Subcutaneous adipose tissue (tissue), 4 donors: Measurements from ENCODE around the gene KLHDC7A. TPM values are rescaled to one million over a fixed set of nuclear protein-coding genes. Genes with fewer than 3 reads are reported as not detected.

ENCODE experiments used
- CTCF ChIP-seq: fragments of 450-650 bp; IDR thresholded peaks from one replicate; pipeline ENCODE4 v1.5.1; 2016; ENCODE audit warnings: low read depth, mild to moderate bottlenecking, control low read depth, antibody characterized with exemption, moderate library complexity
- total RNA-seq, 4 donors: library from RNA; depleted of rRNA; stranded (reverse); fragments of >200 nt; gene quantifications; one replicate each; pipeline ENCODE4 v1.1.0, GENCODE V29; 2016

KLHDC7A gene
- total RNA-seq, 4 donors from 2014 or later = 0.22 to 4.7 (median 1.3) TPM; not detected in 1

DNA sequence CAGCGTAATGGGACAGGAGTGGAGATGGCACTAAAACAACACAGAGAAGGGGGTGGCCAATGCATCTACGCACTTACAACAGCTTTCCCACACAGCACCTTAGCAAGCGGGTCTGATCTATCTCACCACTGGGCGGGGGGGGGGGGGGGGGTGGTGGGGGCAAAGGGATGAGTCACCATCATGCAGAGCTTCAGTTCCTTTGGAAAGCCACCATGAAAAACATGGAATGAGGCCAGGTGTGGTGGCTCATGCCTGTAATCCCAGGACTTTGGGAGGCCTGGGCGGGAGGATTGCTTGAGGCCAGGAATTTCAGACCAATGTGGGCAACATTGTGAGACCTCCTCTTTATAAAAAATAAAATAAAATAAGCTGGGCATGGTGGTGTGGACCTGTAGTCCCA lies 47.2 kb downstream of the KLHDC7A start:
- no peak for TF ChIP-seq CTCF

GRCh38 chr1:18528616-18529015 lies 47.9 kb downstream of the KLHDC7A start:
- TF ChIP-seq CTCF = no peak

GRCh38 chr1:18529714-18530113 lies 49.0 kb downstream of the KLHDC7A start:
- TF ChIP-seq CTCF = no peak

- TF ChIP-seq CTCF = no peak
Measured at GRCh38 chr1:18530587-18531502, 50.1 kb downstream of the KLHDC7A start.

GRCh38 chr1:18531503-18531845 lies 50.7 kb downstream of the KLHDC7A start:
- TF ChIP-seq CTCF = no peak

DNA sequence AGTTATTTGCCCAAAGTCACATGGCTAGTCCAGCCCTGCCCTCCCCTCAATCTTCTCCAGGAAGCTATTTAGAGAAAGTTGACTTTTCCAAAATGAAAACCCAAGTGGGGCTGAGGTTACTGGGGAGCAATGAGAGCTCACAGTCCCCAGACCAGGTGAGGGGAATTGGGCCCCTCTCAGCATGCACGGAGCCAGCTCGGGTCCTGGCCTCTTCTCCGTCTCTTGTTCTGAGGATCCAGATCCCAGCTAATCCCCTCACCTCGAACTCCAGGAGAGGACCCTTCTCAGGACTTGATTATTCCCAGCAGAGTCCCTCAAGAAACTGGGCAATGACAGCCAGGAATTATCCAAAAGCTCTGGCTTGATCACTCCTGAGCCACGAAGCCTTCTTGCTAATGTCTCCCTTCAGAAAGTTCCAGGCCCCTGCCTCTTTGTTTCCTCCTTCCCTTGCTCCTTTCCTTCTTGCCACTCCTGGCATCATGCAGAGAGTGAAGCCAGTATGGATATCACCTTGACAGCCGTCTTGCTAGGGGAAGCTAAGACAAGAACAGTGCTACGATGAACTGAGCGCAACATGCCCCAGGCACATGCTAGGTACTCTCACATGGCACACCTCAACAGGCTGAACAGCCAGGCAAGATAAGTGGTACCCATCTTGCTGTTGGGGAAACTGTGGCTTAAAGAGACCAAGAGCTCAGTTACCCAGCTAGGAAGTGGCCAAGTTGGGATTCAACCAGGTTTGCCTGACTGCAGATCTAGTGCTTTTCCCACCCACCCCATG lies 51.9 kb downstream of the KLHDC7A start:
- TF ChIP-seq CTCF = no peak

- TF ChIP-seq CTCF = no peak
Measured at GRCh38 chr1:18533259-18533658, 52.5 kb downstream of the KLHDC7A start.
